GM13976 (cell line): ENCODE data around the gene ITGA8.

Experiments used
- DNase-seq: peaks from one replicate; pipeline ENCODE4 v3.0.0; 2012; ENCODE audit warnings: low spot score
- in situ Hi-C: fragments of 300-500 bp; cut with MboI; formaldehyde crosslinking; loops from one replicate; pipeline ENCODE4 v1.12.0; 2022; ENCODE audit warnings: low sequenced_read_pairs, mixed read lengths, inconsistent platforms; ENCODE audit not compliant: unreplicated experiment
- TF ChIP-seq, protein P1 (sequence below): IDR thresholded peaks from 2 replicates; pipeline ENCODE4 v1.5.1; 2012; ENCODE audit warnings: borderline replicate concordance, mild to moderate bottlenecking; ENCODE audit not compliant: insufficient read depth; ENCODE audit errors: extremely low read depth, missing control alignments, control extremely low read depth

Gene ITGA8

DNA sequence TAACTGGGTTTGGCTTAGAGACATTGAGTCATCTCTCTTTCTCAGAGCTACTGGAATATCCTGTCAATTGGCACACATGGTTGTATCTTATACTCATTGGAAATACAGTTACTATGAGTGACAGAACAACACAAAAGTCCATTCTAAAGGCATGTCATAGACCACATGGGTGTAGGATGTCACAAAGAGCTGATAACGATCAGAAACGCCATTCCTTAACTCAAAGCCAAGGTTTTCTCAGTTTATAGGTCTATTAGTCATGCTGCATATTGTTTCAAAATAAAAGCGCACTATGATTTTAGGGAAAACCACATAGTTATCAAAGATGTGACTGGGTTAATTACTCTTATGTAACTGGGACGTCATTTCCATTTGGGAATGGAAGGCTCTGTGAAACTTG is 201.5 kb downstream of the ITGA8 start:
- TF ChIP-seq, protein P1, sequence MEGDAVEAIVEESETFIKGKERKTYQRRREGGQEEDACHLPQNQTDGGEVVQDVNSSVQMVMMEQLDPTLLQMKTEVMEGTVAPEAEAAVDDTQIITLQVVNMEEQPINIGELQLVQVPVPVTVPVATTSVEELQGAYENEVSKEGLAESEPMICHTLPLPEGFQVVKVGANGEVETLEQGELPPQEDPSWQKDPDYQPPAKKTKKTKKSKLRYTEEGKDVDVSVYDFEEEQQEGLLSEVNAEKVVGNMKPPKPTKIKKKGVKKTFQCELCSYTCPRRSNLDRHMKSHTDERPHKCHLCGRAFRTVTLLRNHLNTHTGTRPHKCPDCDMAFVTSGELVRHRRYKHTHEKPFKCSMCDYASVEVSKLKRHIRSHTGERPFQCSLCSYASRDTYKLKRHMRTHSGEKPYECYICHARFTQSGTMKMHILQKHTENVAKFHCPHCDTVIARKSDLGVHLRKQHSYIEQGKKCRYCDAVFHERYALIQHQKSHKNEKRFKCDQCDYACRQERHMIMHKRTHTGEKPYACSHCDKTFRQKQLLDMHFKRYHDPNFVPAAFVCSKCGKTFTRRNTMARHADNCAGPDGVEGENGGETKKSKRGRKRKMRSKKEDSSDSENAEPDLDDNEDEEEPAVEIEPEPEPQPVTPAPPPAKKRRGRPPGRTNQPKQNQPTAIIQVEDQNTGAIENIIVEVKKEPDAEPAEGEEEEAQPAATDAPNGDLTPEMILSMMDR, result no peak
- in situ Hi-C loops, result no loop called here
- DNase-seq, result no peak

DNA sequence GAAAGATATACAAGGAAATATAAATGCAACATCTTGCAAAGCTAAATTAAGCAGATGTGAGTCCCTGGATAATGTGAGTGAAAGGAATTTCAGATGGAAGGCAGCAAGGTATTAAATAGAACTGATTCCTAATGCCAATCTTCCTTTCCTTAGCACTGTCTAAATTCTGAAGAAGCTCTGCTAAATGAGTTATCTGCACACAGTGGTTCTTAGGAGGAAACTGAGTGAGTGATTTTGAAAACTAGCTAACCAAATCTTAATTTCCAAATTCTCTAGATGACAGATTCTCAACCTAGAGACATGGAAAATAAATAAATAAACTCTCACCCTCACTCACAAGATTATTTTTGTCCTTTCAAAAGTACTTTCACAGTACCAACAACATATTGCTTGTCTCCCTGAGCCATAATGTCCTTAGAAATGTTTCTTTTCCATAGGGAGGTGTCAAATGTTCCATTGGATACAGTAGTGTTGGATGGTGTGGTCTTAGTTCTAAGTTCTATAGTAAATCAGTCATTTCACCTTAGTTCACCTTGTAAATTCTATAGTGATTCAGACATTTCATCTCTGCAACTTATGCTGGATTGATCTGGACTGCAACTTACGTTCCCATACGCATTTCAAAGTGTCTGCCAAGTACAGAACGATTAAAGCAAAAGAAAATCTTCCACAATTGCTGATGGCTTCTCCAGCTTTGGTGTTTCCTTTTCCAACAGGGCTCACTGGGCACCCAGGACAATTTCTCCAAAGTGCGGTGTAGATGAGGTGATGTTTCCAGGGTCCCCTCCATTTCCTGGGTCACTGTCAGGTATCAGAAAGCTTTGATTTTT is 203.3 kb downstream of the ITGA8 start:
- in situ Hi-C loops, result no loop called here
- TF ChIP-seq, protein P1, result no peak
- no peak for DNase-seq

DNA sequence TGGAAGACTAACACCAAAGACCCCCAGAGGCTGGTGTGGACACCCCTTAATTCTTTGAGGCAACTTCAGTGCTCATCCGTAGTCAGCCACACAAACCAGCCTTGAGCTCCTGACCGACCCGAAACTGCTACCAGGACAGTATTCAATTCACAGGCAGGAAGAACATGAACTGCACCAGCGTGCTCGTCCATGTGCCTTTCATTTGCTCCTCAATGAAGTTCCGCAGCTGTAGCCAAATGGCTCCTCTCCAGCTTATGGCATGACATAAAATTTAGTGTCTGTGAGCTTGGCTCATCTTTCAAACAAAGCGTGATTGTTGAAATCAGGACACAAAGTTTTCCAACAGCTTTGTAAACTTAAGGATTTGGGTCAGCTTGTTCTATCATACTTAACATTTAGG is 204.5 kb downstream of the ITGA8 start:
- TF ChIP-seq, protein P1, result no peak
- DNase-seq, result no peak
- in situ Hi-C loops, result no loop called here

DNA sequence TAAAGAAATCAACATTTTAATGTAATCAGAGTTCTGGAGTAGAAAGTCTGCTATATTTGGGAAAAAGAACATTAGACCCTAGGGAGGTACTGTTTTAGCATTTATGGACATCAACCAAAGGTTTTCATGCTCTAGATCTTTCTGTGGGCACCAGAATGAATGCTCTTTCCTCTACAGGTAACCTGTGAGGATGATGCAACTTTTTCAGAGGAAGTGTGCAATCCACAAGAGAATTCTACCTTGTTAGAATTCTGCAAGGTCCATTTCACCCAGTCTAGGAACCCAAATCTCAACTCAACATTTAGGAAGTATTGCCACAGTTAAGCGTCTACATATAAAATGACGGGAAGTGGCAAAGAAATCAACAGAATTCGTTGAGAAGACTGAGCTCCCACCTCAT is 208.8 kb downstream of the ITGA8 start:
- no peak for DNase-seq
- TF ChIP-seq, protein P1, result no peak
- in situ Hi-C loops, result no loop called here

DNA sequence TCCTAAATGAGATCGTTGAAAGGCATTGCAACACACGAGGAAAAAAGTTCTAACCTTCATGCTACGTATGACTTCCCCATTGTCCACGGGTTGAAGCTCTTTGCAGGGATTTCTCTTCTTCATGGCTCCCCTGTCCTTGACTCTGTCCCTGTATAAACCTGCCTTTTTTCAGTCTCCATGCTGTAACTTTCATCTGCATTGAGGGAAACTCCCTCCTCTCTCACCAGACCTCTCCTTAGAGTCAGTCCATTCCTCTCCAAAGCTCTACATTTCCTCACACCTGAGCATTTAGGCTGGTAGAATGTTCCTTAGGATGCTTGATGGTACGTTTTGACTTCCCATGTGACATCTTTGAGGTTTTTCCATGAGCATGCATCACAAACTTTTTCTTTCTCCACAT is 214.4 kb downstream of the ITGA8 start:
- TF ChIP-seq, protein P1, result no peak

DNA sequence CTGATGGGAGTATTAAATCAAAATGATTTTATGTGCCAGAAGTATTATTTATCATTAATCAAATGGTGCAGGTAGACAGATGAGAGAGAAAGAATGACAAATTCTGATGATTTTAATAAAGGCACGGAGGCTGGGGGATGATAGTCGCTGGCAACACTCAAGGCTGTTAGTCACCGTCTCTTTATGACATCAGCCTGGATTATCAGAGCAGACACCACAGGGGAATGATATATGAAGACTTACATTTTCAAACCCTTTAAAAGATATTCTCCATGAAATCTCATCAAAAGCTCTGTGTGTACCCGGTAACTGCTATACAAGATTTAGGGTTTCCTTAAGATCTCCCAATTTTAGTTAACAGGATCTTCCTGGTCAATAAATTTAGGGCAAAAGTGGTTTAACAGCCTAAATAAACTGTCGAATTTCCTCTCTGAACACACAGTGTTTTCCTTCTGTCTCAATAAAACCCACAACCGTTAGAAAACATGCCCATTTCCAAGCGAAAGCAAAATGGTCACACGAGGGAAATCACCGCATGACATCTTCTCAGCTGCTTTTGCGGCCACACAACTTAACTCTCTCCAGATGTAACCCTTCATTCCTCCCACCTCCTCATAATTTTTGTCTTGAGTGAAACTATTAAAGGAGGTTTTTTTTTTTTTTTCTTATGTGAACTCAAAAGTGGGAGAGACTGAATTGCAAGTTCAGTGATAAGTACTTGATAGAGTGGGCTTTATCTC is 215.5 kb downstream of the ITGA8 start:
- in situ Hi-C loops, result no loop called here
- TF ChIP-seq, protein P1, result no peak
- peak; percentile 25 for DNase-seq

More for the DNA sequence above, 214.4 kb downstream of the ITGA8 start:
- no peak for DNase-seq
- in situ Hi-C loops, result no loop called here
